ENCODE results near the gene CALU.

CALU gene

GRCh38 chr7:128805225-128805624 is 66.1 kb downstream of the CALU start:
- no peak overlapping the region for H3K4me3 ChIP-seq (ENCODE audit: low read depth, low read length)
- no peak for DNase-seq (ENCODE audit: low read depth)
- no peak for TF ChIP-seq CTCF (IDR thresholded peaks at IDR 0.05; ENCODE audit: low read depth, low read length, missing control alignments)

GRCh38 chr7:128807191-128807590 is 68.0 kb downstream of the CALU start:
- no peak for TF ChIP-seq CTCF (IDR thresholded peaks at IDR 0.05; ENCODE audit: low read depth, low read length, missing control alignments)
- no peak for DNase-seq (ENCODE audit: low read depth)
- H3K4me3 ChIP-seq (ENCODE audit: low read depth, low read length) = no peak overlapping the region

GRCh38 chr7:128809363-128809762 is 70.2 kb downstream of the CALU start:
- TF ChIP-seq CTCF (IDR thresholded peaks at IDR 0.05; ENCODE audit: low read depth, low read length, missing control alignments) = no peak
- no peak for DNase-seq (ENCODE audit: low read depth)
- no peak overlapping the region for H3K4me3 ChIP-seq (ENCODE audit: low read depth, low read length)

- no peak overlapping the region for H3K4me3 ChIP-seq (ENCODE audit: low read depth, low read length)
- no peak for DNase-seq (ENCODE audit: low read depth)
- no peak for TF ChIP-seq CTCF (IDR thresholded peaks at IDR 0.05; ENCODE audit: low read depth, low read length, missing control alignments)
Observed at GRCh38 chr7:128810473-128810872, 71.3 kb downstream of the CALU start.

- no peak overlapping the region for H3K4me3 ChIP-seq (ENCODE audit: low read depth, low read length)
- DNase-seq (ENCODE audit: low read depth) = no peak
- no peak for TF ChIP-seq CTCF (IDR thresholded peaks at IDR 0.05; ENCODE audit: low read depth, low read length, missing control alignments)
Observed at GRCh38 chr7:128810997-128811396, 71.8 kb downstream of the CALU start.

GRCh38 chr7:128811631-128812430 is 72.7 kb downstream of the CALU start:
- no peak for DNase-seq (ENCODE audit: low read depth)
- no peak for TF ChIP-seq CTCF (IDR thresholded peaks at IDR 0.05; ENCODE audit: low read depth, low read length, missing control alignments)
- no peak overlapping the region for H3K4me3 ChIP-seq (ENCODE audit: low read depth, low read length)

Data from GM12864 (cell line).